Measurements from ENCODE around the gene RPL27.
A peak's percentile ranks its signal among the peaks of the same experiment; 100 is the strongest.

RPL27 gene

DNA sequence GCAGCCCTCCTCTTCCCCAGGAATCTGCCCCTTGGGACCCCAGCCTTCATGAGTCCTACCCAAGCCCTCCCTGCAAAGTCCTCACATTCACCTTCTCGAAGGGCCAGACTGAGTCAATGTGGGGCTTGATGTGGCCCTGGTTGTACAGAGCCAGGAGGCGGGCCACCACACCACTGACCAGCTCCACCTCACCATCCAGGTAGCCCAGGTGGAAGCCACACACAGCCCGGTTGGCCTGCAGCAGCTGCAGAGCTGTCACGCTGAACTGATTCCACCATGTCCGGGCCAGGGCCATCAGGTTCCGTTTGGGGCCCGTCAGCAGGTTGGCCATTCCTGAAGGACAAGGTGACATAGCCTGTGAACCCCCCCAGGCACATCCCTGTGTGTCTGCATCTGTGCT, 18.0 kb downstream of the RPL27 start:
- FAIRE-seq (no peak), DNase-seq (ENCODE audit: insufficient read length) (no peak)
- TF ChIP-seq POLR2A (IDR thresholded peaks at IDR 0.05; ENCODE audit: low read depth, low read length) (no peak), TAF1 (IDR thresholded peaks at IDR 0.05; ENCODE audit: borderline replicate concordance, low read depth, low read length) (no peak), POLR2AphosphoS5 (IDR thresholded peaks at IDR 0.05; ENCODE audit: low read depth, low read length) (peak; percentile 74)

- TF ChIP-seq TAF1 (IDR thresholded peaks at IDR 0.05; ENCODE audit: borderline replicate concordance, low read depth, low read length) = no peak
- peak; percentile 9; the same call in 1 of the 2 replicates for TF ChIP-seq POLR2A (IDR thresholded peaks at IDR 0.05; ENCODE audit: low read depth, low read length)
- no peak for TF ChIP-seq POLR2AphosphoS5 (IDR thresholded peaks at IDR 0.05; ENCODE audit: low read depth, low read length)
- peak; percentile 58 for FAIRE-seq
- DNase-seq (ENCODE audit: insufficient read length) = no peak
These were observed 20.0 kb downstream of the RPL27 start for GRCh38 chr17:43018008-43018853.

GRCh38 chr17:43018932-43019331, 20.7 kb downstream of the RPL27 start:
- TF ChIP-seq POLR2AphosphoS5 (IDR thresholded peaks at IDR 0.05; ENCODE audit: low read depth, low read length) = no peak
- TF ChIP-seq POLR2A (IDR thresholded peaks at IDR 0.05; ENCODE audit: low read depth, low read length) = no peak
- TF ChIP-seq TAF1 (IDR thresholded peaks at IDR 0.05; ENCODE audit: borderline replicate concordance, low read depth, low read length) = no peak
- DNase-seq (ENCODE audit: insufficient read length) = no peak
- no peak for FAIRE-seq

- FAIRE-seq (no peak), DNase-seq (ENCODE audit: insufficient read length) (no peak)
- TF ChIP-seq TAF1 (IDR thresholded peaks at IDR 0.05; ENCODE audit: borderline replicate concordance, low read depth, low read length) = no peak
- no peak for TF ChIP-seq POLR2A (IDR thresholded peaks at IDR 0.05; ENCODE audit: low read depth, low read length)
- no peak for TF ChIP-seq POLR2AphosphoS5 (IDR thresholded peaks at IDR 0.05; ENCODE audit: low read depth, low read length)
These were observed 21.2 kb downstream of the RPL27 start for GRCh38 chr17:43019418-43019817.

- TF ChIP-seq TAF1 (IDR thresholded peaks at IDR 0.05; ENCODE audit: borderline replicate concordance, low read depth, low read length) = no peak
- no peak for TF ChIP-seq POLR2A (IDR thresholded peaks at IDR 0.05; ENCODE audit: low read depth, low read length)
- no peak for TF ChIP-seq POLR2AphosphoS5 (IDR thresholded peaks at IDR 0.05; ENCODE audit: low read depth, low read length)
- no peak for DNase-seq (ENCODE audit: insufficient read length)
- no peak for FAIRE-seq
These were observed 21.9 kb downstream of the RPL27 start for GRCh38 chr17:43020030-43020621.

GRCh38 chr17:43020789-43021740, 22.8 kb downstream of the RPL27 start:
- TF ChIP-seq TAF1 (IDR thresholded peaks at IDR 0.05; ENCODE audit: borderline replicate concordance, low read depth, low read length) = no peak
- TF ChIP-seq POLR2A (IDR thresholded peaks at IDR 0.05; ENCODE audit: low read depth, low read length) = no peak
- TF ChIP-seq POLR2AphosphoS5 (IDR thresholded peaks at IDR 0.05; ENCODE audit: low read depth, low read length) = no peak
- DNase-seq (ENCODE audit: insufficient read length) = peak; percentile 37
- FAIRE-seq = no peak

- DNase-seq (ENCODE audit: insufficient read length) = peak; percentile 75
- FAIRE-seq = peak; percentile 96
- TF ChIP-seq POLR2AphosphoS5 (IDR thresholded peaks at IDR 0.05; ENCODE audit: low read depth, low read length) (no peak), POLR2A (IDR thresholded peaks at IDR 0.05; ENCODE audit: low read depth, low read length) (no peak), TAF1 (IDR thresholded peaks at IDR 0.05; ENCODE audit: borderline replicate concordance, low read depth, low read length) (no peak)
These were observed 23.7 kb downstream of the RPL27 start, which contains the start of gene VAT1 for GRCh38 chr17:43021741-43022512. Gene VAT1, minus strand, starts transcription at chr17:43022385. Its CDS starts 63 bp downstream, at chr17:43022322.

DNA sequence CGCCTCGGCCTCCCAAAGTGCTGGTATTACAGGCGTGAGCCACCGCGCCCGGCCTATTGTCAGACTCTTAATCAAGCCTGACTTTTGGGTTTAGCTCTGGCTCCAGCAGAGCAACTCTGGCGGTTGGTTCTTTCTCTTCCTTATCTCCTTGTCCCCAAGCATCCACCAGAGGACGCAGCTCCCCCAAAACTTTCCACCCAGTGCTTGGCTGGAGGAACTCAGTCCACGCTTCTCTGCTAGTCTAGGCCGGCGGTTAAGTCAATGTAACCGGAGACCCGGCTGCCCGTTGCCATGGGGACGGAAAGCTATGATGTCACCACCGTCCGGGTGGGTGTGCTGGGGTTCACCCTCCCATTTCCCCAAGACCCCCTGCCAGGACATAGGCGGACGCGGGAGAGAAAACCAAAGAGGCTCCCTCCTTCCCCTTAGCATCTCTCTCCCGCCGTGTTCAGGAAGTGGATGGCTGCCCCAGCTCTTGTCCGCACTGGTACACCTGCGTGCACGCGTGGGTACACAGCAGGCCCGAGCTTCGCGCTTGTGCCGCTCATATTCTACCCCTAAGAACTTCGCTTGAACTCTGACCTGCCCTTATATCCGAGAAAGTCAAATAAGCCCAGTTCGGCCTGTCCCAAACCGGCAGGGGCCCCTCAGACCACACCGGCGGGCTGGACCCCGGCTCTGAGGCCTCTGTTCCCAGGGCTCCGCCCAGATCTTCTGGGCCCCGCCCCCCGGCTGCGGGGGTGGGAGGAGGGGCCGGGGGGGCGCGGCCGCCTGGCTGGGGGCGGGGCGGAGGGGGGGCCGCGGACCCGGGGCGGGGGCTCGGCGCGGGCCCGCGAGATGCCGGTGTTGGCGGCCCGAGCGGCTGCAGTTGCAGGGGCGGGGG, 26.4 kb downstream of the RPL27 start, which contains the start of gene RND2:
RND2 (plus strand) TSS at position 825 of the 883 bp plus-strand sequence. CDS start 117 bp downstream, outside the sequence.
- FAIRE-seq = peak; percentile 88
- peak; percentile 89 for DNase-seq (ENCODE audit: insufficient read length)
- no peak for TF ChIP-seq TAF1 (IDR thresholded peaks at IDR 0.05; ENCODE audit: borderline replicate concordance, low read depth, low read length)
- TF ChIP-seq POLR2A (IDR thresholded peaks at IDR 0.05; ENCODE audit: low read depth, low read length) = no peak
- TF ChIP-seq POLR2AphosphoS5 (IDR thresholded peaks at IDR 0.05; ENCODE audit: low read depth, low read length) = no peak

- DNase-seq (ENCODE audit: insufficient read length) = no peak
- TF ChIP-seq TAF1 (IDR thresholded peaks at IDR 0.05; ENCODE audit: borderline replicate concordance, low read depth, low read length) (no peak), POLR2A (IDR thresholded peaks at IDR 0.05; ENCODE audit: low read depth, low read length) (no peak), POLR2AphosphoS5 (IDR thresholded peaks at IDR 0.05; ENCODE audit: low read depth, low read length) (no peak)
- no peak for FAIRE-seq
These were observed 27.1 kb downstream of the RPL27 start for GRCh38 chr17:43025290-43025657.
